ENCODE data around the gene LGMN. TPM values are rescaled to one million over a fixed set of nuclear protein-coding genes. Genes with fewer than 3 reads are reported as not detected.
A peak's percentile ranks its signal among the peaks of the same experiment; 100 is the strongest.
"Not testable (repeated sequence)": the region's sequence is repeated elsewhere in the genome, so short reads cannot be mapped to it uniquely, and the experiment has no call there.

The LGMN gene
- total and polyA plus RNA-seq, 2 donors (not counting 1 experiment from before 2014, with no cell fraction given), result 22.6 to 61.0 TPM

- no peaks in the 10 kb centered on the region for H3K79me2 ChIP-seq (ENCODE audit: control insufficient read depth, insufficient read depth, low read length)
- no peak overlapping the region for H3K4me2 ChIP-seq (ENCODE audit: extremely low read depth, insufficient read depth, low read length)
- peak overlapping the region; percentile 47 for H2AFZ ChIP-seq (ENCODE audit: low read length)
Observed at GRCh38 chr14:92783813-92784431, 35.5 kb upstream of the LGMN start.

GRCh38 chr14:92781350-92781749 lies 32.9 kb upstream of the LGMN start:
- no peak overlapping the region for H3K27ac ChIP-seq (ENCODE audit: insufficient read depth, low read length)
- H3K9me3 ChIP-seq (ENCODE audit: control insufficient read depth, insufficient read depth, low read depth, low read length), result no peaks in the 10 kb centered on the region
- H3K4me3 ChIP-seq (replicated peaks in 1 of 4; ENCODE audit: control extremely low read depth in 1 of 4, insufficient read depth in 1 of 4, low read depth in 3 of 4, low read length in 4 of 4), result no peak overlapping the region
- no peaks in the 10 kb centered on the region for H3K27me3 ChIP-seq (ENCODE audit: control insufficient read depth, insufficient read depth, low read length)
- H4K20me1 ChIP-seq (ENCODE audit: control insufficient read depth, extremely low read depth, insufficient read depth, low read length), result no peaks in the 10 kb centered on the region
- no peak overlapping the region for H3K9ac ChIP-seq (ENCODE audit: insufficient read depth, low read length)
- no peak overlapping the region for H2AFZ ChIP-seq (ENCODE audit: low read length)
- H3K4me2 ChIP-seq (ENCODE audit: extremely low read depth, insufficient read depth, low read length), result no peak overlapping the region
- peaks cover 4% of the 10 kb centered on the region for H3K4me1 ChIP-seq (ENCODE audit: control insufficient read depth, extremely low read depth, insufficient read depth, low read length)
- DNase-seq (ENCODE audit: low read depth in 2 of 2), result no peak
- H3K36me3 ChIP-seq (ENCODE audit: control insufficient read depth, insufficient read depth, low read length), result no peaks in the 10 kb centered on the region
- no peak for TF ChIP-seq CTCF (conservative IDR thresholded peaks at IDR 0.05 in 1 of 2, IDR thresholded peaks at IDR 0.05 in 1 of 2; ENCODE audit: low read depth in 1 of 2, low read length in 2 of 2)
- TF ChIP-seq EZH2 (IDR thresholded peaks at IDR 0.05; ENCODE audit: low read length, missing control alignments), result no peak
- no peaks in the 10 kb centered on the region for H3K79me2 ChIP-seq (ENCODE audit: control insufficient read depth, insufficient read depth, low read length)

More at GRCh38 chr14:92783813-92784431, 35.5 kb upstream of the LGMN start:
- no peak overlapping the region for H3K27ac ChIP-seq (ENCODE audit: insufficient read depth, low read length)
- DNase-seq (ENCODE audit: low read depth in 2 of 2), result peak; percentile 61 to 82
- H3K9ac ChIP-seq (ENCODE audit: insufficient read depth, low read length), result no peak overlapping the region
- no peaks in the 10 kb centered on the region for H4K20me1 ChIP-seq (ENCODE audit: control insufficient read depth, extremely low read depth, insufficient read depth, low read length)
- no peak overlapping the region for H3K4me3 ChIP-seq (replicated peaks in 1 of 4; ENCODE audit: control extremely low read depth in 1 of 4, insufficient read depth in 1 of 4, low read depth in 3 of 4, low read length in 4 of 4)
- no peaks in the 10 kb centered on the region for H3K36me3 ChIP-seq (ENCODE audit: control insufficient read depth, insufficient read depth, low read length)
- no peak for TF ChIP-seq EZH2 (IDR thresholded peaks at IDR 0.05; ENCODE audit: low read length, missing control alignments)
- TF ChIP-seq CTCF (conservative IDR thresholded peaks at IDR 0.05 in 1 of 2, IDR thresholded peaks at IDR 0.05 in 1 of 2; ENCODE audit: low read depth in 1 of 2, low read length in 2 of 2), result peak; percentile 37 to 59
- H3K4me1 ChIP-seq (ENCODE audit: control insufficient read depth, extremely low read depth, insufficient read depth, low read length), result peaks cover 4% of the 10 kb centered on the region
- no peaks in the 10 kb centered on the region for H3K27me3 ChIP-seq (ENCODE audit: control insufficient read depth, insufficient read depth, low read length)
- H3K9me3 ChIP-seq (ENCODE audit: control insufficient read depth, insufficient read depth, low read depth, low read length), result no peaks in the 10 kb centered on the region

- Histone ChIP-seq H2AFZ (ENCODE audit: low read length) (no peak overlapping the region), H3K27ac (ENCODE audit: insufficient read depth, low read length) (no peak overlapping the region), H3K9me3 (ENCODE audit: control insufficient read depth, insufficient read depth, low read depth, low read length) (no peaks in the 10 kb centered on the region), H3K79me2 (ENCODE audit: control insufficient read depth, insufficient read depth, low read length) (no peaks in the 10 kb centered on the region), H3K9ac (ENCODE audit: insufficient read depth, low read length) (no peak overlapping the region), H3K4me2 (ENCODE audit: extremely low read depth, insufficient read depth, low read length) (no peak overlapping the region), H4K20me1 (ENCODE audit: control insufficient read depth, extremely low read depth, insufficient read depth, low read length) (no peaks in the 10 kb centered on the region), H3K27me3 (ENCODE audit: control insufficient read depth, insufficient read depth, low read length) (no peaks in the 10 kb centered on the region), H3K4me3 (replicated peaks in 1 of 4; ENCODE audit: control extremely low read depth in 1 of 4, insufficient read depth in 1 of 4, low read depth in 3 of 4, low read length in 4 of 4) (no peak overlapping the region), H3K4me1 (ENCODE audit: control insufficient read depth, extremely low read depth, insufficient read depth, low read length) (peaks cover 4% of the 10 kb centered on the region), H3K36me3 (ENCODE audit: control insufficient read depth, insufficient read depth, low read length) (no peaks in the 10 kb centered on the region)
- TF ChIP-seq EZH2 (IDR thresholded peaks at IDR 0.05; ENCODE audit: low read length, missing control alignments) (no peak), CTCF (conservative IDR thresholded peaks at IDR 0.05 in 1 of 2, IDR thresholded peaks at IDR 0.05 in 1 of 2; ENCODE audit: low read depth in 1 of 2, low read length in 2 of 2) (no peak)
- peak; percentile 11 to 77 for DNase-seq (ENCODE audit: low read depth in 2 of 2)
Observed at GRCh38 chr14:92780444-92781232, 32.2 kb upstream of the LGMN start.

GRCh38 chr14:92778868-92779565 lies 30.6 kb upstream of the LGMN start:
- DNase-seq (ENCODE audit: low read depth in 2 of 2); H4K20me1 ChIP-seq (ENCODE audit: control insufficient read depth, extremely low read depth, insufficient read depth, low read length); H3K4me1 ChIP-seq (ENCODE audit: control insufficient read depth, extremely low read depth, insufficient read depth, low read length); H3K4me3 ChIP-seq (replicated peaks in 1 of 4; ENCODE audit: control extremely low read depth in 1 of 4, insufficient read depth in 1 of 4, low read depth in 3 of 4, low read length in 4 of 4); H3K4me2 ChIP-seq (ENCODE audit: extremely low read depth, insufficient read depth, low read length); H3K9me3 ChIP-seq (ENCODE audit: control insufficient read depth, insufficient read depth, low read depth, low read length); H3K36me3 ChIP-seq (ENCODE audit: control insufficient read depth, insufficient read depth, low read length); H2AFZ ChIP-seq (ENCODE audit: low read length); H3K79me2 ChIP-seq (ENCODE audit: control insufficient read depth, insufficient read depth, low read length); H3K27me3 ChIP-seq (ENCODE audit: control insufficient read depth, insufficient read depth, low read length); H3K9ac ChIP-seq (ENCODE audit: insufficient read depth, low read length); H3K27ac ChIP-seq (ENCODE audit: insufficient read depth, low read length): not testable (repeated sequence)
